Prostate gland (tissue), 2 donors: Measurements from ENCODE around the gene CDK14.

Experiments
- POLR2A ChIP-seq: fragments of 450-650 bp; IDR thresholded peaks from one replicate; pipeline ENCODE4 v1.6.1; 2016; ENCODE audit warnings: antibody characterized with exemption, mild to moderate bottlenecking
- TF ChIP-seq, protein P1 (sequence below), 4 experiments: fragments of 200-600 bp in 2 of 4; fragments of 450-650 bp in 2 of 4; sonication (generic) in 2 of 4; IDR thresholded peaks; 1 replicate in 3 of 4; 2 replicates in 1 of 4; pipeline ENCODE4 v1.5.1; 2016 to 2019; ENCODE audit warnings: antibody characterized with exemption in 4 of 4, mild to moderate bottlenecking in 2 of 4, moderate library complexity in 2 of 4

DNA sequence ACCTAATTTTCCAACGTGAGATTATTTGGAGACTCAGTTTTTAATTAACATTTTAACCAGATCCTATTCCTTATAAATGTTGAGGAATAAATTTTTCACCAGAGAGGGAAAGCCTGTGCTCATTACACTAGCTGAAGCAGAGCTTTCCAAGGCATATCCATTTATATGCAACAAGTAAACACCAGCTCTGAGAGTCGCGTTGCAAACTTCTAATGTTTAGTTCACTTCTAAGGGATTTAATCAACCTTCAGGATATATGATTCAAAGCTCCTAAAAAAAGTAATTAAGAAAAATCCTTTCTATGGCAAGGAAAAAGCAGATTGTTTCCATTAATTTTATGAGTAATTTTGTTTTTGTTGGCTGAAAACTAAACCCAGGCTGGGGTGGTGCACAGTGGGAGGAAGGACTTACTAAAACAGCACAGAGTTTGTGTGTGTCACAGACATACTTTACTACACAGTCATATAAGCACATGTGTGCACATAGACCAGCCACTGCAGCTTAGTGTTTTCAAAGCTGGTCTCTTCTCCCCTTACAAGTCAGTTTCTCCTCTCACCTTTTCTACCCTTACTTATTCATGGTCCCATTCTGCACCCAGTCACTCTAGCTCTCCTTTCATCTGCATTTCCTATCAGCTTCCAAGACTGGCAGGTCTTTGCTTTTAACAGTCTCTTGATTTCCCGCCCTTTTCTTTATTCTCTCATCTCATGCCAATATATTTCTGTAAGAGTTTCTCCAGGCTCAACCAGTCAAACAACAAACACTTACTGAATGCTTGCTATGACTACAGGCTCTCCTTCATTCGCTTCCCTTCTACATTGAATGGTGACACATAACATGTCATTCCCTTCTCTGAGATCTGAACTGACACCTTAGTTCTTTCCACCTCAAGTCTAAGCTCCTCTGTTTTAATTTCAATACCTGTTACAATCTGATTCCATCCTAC lies 587.0 kb downstream of the CDK14 start:
- TF ChIP-seq, protein P1, sequence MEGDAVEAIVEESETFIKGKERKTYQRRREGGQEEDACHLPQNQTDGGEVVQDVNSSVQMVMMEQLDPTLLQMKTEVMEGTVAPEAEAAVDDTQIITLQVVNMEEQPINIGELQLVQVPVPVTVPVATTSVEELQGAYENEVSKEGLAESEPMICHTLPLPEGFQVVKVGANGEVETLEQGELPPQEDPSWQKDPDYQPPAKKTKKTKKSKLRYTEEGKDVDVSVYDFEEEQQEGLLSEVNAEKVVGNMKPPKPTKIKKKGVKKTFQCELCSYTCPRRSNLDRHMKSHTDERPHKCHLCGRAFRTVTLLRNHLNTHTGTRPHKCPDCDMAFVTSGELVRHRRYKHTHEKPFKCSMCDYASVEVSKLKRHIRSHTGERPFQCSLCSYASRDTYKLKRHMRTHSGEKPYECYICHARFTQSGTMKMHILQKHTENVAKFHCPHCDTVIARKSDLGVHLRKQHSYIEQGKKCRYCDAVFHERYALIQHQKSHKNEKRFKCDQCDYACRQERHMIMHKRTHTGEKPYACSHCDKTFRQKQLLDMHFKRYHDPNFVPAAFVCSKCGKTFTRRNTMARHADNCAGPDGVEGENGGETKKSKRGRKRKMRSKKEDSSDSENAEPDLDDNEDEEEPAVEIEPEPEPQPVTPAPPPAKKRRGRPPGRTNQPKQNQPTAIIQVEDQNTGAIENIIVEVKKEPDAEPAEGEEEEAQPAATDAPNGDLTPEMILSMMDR (IDR thresholded peaks at IDR 0.05): no peak
- no peak for TF ChIP-seq POLR2A
